ENCODE data around the gene TMEM131L.

The TMEM131L gene

GRCh38 chr4:153620352-153620751, 154.2 kb downstream of the TMEM131L start:
- DNase-seq (ENCODE audit: low read depth, low spot score) = peak; percentile 24
- in situ Hi-C loops (cut with HindIII; ENCODE audit: low sequenced_read_pairs) = no loop called here
- no peak for TF ChIP-seq CTCF (IDR thresholded peaks at IDR 0.05; ENCODE audit: low read depth, low read length)
- H3K4me3 ChIP-seq (ENCODE audit: low read depth, low read length) = no peak overlapping the region

- in situ Hi-C loops (cut with HindIII; ENCODE audit: low sequenced_read_pairs) = no loop called here
- no peak overlapping the region for H3K4me3 ChIP-seq (ENCODE audit: low read depth, low read length)
- no peak for DNase-seq (ENCODE audit: low read depth, low spot score)
- no peak for TF ChIP-seq CTCF (IDR thresholded peaks at IDR 0.05; ENCODE audit: low read depth, low read length)
Observed at GRCh38 chr4:153622093-153622492, 155.9 kb downstream of the TMEM131L start.

- in situ Hi-C loops (cut with HindIII; ENCODE audit: low sequenced_read_pairs) = no loop called here
- H3K4me3 ChIP-seq (ENCODE audit: low read depth, low read length) = no peak overlapping the region
- TF ChIP-seq CTCF (IDR thresholded peaks at IDR 0.05; ENCODE audit: low read depth, low read length) = no peak
- DNase-seq (ENCODE audit: low read depth, low spot score) = no peak
Observed at GRCh38 chr4:153622778-153623240, 156.6 kb downstream of the TMEM131L start.

GRCh38 chr4:153623491-153623890, 157.3 kb downstream of the TMEM131L start:
- TF ChIP-seq CTCF (IDR thresholded peaks at IDR 0.05; ENCODE audit: low read depth, low read length) = no peak
- in situ Hi-C loops (cut with HindIII; ENCODE audit: low sequenced_read_pairs) = no loop called here
- DNase-seq (ENCODE audit: low read depth, low spot score) = no peak
- no peak overlapping the region for H3K4me3 ChIP-seq (ENCODE audit: low read depth, low read length)

GRCh38 chr4:153628796-153629315, 162.7 kb downstream of the TMEM131L start:
- DNase-seq (ENCODE audit: low read depth, low spot score) = no peak
- no peak overlapping the region for H3K4me3 ChIP-seq (ENCODE audit: low read depth, low read length)
- in situ Hi-C loops (cut with HindIII; ENCODE audit: low sequenced_read_pairs) = no loop called here
- TF ChIP-seq CTCF (IDR thresholded peaks at IDR 0.05; ENCODE audit: low read depth, low read length) = no peak

GRCh38 chr4:153629776-153630175, 163.6 kb downstream of the TMEM131L start:
- DNase-seq (ENCODE audit: low read depth, low spot score) = no peak
- TF ChIP-seq CTCF (IDR thresholded peaks at IDR 0.05; ENCODE audit: low read depth, low read length) = no peak
- in situ Hi-C loops (cut with HindIII; ENCODE audit: low sequenced_read_pairs) = no loop called here
- H3K4me3 ChIP-seq (ENCODE audit: low read depth, low read length) = no peak overlapping the region
